HG03039 (cell line): ENCODE measurements around the gene SYNJ2.

Experiments used
- ATAC-seq: cut with Tn5 transposase; IDR thresholded peaks from one replicate; pipeline ENCODE4 v1.9.1; 2021; ENCODE audit warnings: mild to moderate bottlenecking, moderate library complexity; ENCODE audit not compliant: unreplicated experiment

The SYNJ2 gene

GRCh38 chr6:158010591-158011477 is 29.2 kb downstream of the SYNJ2 start:
- ATAC-seq = no peak

- ATAC-seq = no peak
Observed at GRCh38 chr6:158011478-158011920, 29.8 kb downstream of the SYNJ2 start.

GRCh38 chr6:158011980-158012566 is 30.4 kb downstream of the SYNJ2 start:
- no peak for ATAC-seq

DNA sequence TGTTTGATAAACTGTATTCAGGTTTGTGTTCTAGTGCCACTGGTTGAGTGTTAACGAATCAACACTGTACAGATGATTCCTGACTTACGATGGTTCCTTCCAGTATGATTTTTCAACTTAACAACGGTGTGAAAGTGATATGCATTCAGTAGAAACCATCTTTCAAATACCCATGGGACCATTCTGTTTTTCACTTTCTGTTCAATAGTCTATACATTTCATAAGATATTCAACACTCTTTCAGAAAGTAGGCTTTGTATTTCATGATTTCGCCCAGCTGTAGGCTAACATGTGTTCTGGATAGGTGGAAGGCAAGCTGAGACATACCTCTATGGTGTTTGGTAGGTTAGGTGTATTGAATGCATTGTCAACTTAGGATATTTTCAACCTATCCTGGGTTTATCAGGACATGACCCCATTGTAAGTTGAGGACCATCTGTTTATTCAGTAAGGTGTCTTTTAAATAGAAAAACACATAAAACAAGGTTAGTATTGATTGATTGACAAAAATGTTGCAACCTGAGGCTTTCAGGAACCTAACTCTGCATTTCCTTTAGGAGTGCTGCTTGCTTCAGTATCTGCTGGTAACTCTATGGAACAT is 32.3 kb downstream of the SYNJ2 start:
- no peak for ATAC-seq

DNA sequence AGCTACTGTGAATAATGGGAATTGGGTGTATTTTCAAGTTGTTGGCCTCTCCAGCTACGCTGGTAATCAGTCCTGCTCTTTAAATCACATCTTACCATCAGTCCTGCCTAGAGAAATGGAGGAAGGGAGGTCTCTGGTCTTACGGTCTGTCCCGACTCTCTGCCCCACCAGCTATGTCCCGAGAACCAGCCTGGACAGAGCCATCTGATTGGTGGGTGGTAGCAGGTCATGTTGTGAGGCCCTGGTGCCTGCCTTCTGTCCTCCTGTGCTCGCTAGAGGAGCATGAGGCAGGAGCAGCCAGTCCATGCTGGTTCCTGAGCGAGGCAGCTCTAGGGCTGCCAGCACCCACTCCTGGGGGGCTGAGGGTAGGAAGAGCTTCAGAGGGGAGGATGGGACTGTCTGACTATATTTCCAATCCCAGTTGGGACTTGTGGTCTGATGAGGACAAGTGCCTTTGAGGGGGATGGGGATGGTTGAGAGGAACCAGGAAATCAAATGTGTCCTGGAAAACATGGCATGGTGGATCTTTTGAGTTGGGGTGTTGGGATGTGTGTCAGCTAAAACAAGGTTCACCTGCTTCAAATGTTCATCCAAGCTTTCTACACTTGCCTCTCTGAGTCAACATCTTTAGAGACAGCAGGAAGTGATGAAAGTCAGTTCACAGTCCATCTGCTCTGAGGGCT is 33.0 kb downstream of the SYNJ2 start:
- ATAC-seq = no peak

DNA sequence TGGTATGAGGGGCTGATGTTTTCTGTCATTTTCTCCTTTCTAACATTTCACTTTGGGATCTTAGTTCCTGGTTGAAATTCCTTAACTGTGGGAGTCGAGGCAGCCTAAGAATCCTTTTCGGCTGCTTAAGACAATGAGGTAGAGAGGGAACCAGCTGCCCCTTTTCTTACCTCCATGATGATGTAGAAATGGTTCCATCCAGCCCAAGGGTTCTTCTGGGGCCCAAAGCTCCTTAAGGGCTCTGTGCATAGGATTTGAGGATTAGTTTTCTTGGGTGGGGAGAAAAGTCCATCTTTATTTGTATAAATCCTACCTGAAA is 33.5 kb downstream of the SYNJ2 start:
- ATAC-seq = no peak

GRCh38 chr6:158016571-158017383 is 35.1 kb downstream of the SYNJ2 start:
- ATAC-seq = no peak

DNA sequence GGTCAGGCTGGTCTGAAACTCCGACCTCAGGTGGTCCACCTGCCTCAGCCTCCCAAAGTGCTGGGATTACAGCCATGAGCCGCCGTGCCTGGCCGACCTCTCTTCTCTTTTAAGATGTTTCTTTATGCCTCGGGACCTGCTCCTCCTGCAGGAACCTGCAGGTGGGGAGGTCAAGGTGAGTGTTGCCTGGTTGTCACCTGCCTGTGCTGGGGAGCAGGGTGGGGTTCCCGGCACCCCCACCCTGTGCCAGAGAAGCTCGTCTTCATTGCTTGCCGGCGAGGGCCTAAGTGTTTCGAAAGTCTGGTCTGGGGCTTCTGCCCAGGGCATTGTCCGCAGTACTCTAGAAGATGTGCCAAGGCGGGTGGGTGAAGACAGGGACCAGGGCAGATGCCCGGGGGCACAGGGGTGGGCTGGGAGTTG is 36.0 kb downstream of the SYNJ2 start:
- ATAC-seq = no peak

GRCh38 chr6:158018041-158018771 is 36.5 kb downstream of the SYNJ2 start:
- ATAC-seq = no peak

GRCh38 chr6:158018851-158019361 is 37.2 kb downstream of the SYNJ2 start:
- ATAC-seq = no peak

DNA sequence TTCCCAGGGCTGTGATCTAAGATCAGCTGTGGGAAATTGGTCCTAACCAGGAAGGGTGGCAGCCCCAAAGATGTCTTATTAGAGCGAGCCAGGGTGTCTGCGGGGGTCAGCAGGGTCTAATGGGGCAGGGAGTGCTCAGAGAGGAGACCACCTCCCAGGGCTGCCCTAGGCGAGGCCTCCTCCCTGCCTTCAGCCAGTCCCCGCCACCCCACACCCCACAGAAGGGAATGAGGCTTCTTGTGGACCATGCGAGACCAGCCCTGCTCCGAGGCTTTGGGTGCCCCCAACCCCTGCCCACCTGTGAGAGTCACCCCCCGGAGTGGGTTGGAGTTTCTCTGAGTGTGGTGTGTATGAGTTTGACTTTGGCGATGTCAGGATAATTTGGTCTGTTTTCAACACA is 37.8 kb downstream of the SYNJ2 start:
- no peak for ATAC-seq

- ATAC-seq = no peak
Observed at GRCh38 chr6:158020272-158020711, 38.6 kb downstream of the SYNJ2 start.

DNA sequence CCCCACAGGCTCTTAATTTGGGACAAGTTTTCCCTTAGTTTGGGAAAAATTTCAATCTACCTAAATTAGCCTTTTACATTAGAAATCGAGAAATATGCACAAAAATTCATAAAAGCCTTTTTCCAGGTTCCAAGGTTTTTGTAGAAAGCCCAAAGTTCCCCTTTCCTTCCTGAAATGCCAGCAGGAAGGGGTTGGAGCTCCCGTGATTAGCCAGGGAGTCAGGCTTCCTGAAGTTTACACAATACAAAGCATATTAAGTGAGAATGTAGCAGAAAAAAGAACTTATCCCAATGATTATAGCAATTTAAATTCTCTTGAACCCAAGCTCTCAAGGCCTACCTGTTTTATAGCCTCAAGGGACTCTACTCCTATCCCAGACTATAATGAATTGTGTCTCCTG is 39.1 kb downstream of the SYNJ2 start:
- no peak for ATAC-seq

DNA sequence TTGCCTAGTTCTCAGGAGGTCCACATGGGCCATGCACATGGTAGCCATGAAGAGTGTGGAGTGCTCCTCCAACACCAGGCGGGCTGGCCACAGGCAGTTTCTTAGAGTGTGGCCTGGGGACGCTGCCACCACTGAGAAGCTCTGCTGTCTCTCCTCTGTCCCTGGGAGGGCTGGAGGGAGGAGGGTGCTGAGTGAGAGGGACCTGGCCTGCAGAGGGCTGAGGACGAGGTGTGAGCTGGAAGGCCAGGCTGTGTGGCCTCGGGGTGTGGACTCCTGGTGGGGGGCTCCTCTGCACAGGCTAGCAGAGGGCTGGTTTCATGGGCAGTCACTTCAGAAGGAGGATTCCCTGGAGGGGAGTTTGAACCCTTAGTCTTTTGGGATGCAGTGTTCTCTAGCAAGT is 39.7 kb downstream of the SYNJ2 start:
- no peak for ATAC-seq

DNA sequence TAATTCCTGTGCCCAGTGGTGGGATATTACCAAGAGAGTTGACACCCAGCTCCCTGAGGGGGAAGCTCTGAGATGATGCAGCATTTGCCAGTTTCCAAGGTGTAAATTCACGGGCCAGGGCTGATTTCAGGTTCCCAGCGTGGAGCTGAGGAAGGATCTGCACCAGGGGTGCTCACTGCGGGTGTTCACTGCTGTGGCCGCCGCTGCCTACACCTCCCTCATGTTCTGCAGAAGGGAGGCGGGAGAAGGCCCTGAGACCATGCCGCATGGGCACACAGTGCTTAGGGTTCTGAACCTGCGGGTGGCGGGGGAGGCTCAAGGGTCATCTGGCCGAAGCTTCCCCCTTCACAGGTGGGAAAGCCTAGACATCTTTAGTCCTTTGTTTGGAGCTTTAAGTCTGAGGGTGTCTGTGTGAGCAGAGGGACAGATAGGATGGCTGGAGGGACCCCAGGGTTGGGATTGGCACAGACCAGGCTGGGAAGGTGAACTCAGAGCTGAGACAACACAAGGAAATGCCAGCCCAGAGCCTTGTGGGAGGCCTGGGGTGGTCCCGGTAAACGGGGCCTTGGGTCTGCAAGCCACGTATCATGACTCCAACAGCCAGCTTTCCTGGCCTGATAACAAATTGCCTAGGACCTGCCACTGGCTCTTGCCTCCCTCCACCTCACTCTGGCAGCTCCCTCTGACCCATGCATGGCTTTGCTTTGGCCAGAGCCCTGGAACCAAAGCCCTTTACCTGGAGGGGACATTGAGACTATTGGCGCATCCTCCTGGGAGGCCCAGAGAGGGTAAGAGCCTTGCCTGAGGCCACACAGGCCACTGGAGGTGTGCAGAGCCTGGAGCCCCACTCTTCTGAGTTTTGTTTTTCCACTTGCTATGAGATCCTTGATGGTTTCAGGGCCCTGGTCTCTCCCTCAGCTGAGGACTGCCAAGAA is 40.4 kb downstream of the SYNJ2 start:
- no peak for ATAC-seq

- no peak for ATAC-seq
Observed at GRCh38 chr6:158022749-158023596, 41.3 kb downstream of the SYNJ2 start.

DNA sequence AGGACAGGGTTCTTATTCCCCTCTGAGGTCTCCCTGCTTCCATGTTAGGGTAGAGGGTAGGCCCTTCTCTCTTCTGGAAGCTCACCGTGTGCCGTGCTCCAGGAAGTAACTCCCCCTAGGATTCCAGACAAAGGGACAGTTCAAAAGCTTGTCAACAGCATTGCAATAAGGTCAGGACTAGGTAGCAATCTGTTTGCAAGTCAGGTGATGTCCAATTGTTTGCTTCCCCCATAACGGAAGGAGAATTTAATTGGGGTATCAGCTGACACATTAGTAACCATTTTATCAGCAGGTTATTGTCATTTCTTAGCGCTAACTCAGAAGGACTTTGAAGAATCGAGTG is 41.9 kb downstream of the SYNJ2 start:
- ATAC-seq = no peak
